SK-N-SH treated with all-trans-retinoic acid at 6 μM for 48 hours (cell line): Measurements from ENCODE around the gene CDH22.

Source experiments
- ATAC-seq: fragments of 200-7000 bp; cut with Tn5 transposase; 3 replicates; pipeline ENCODE4 v1.9.1; 2020; ENCODE audit warnings: mild to moderate bottlenecking, moderate library complexity
- ARNTL ChIP-seq: fragments of 450-650 bp; formaldehyde crosslinking; IDR thresholded peaks from 2 replicates; pipeline ENCODE4 v1.5.0; 2020; ENCODE audit warnings: low read depth, mild to moderate bottlenecking, moderate library complexity, borderline replicate concordance
- CSDC2 ChIP-seq: fragments of 250-450 bp; sonication (Bioruptor Pico); IDR thresholded peaks from 2 replicates; pipeline ENCODE4 v1.5.0; 2020; ENCODE audit warnings: mild to moderate bottlenecking, moderate library complexity
- ESRRG ChIP-seq: fragments of 250-450 bp; sonication (Bioruptor Pico); IDR thresholded peaks from 2 replicates; pipeline ENCODE4 v1.6.1; 2021; ENCODE audit warnings: mild to moderate bottlenecking
- GLIS3 ChIP-seq: fragments of 250-450 bp; sonication (Bioruptor Pico); IDR thresholded peaks from 2 replicates; pipeline ENCODE4 v1.5.0; 2020; ENCODE audit warnings: mild to moderate bottlenecking, moderate library complexity
- ISL1 ChIP-seq: fragments of 250-450 bp; sonication (Bioruptor Pico); IDR thresholded peaks from 2 replicates; pipeline ENCODE4 v2.1.2; 2022; ENCODE audit warnings: mild to moderate bottlenecking, moderate library complexity
- OSR1 ChIP-seq: fragments of 250-450 bp; sonication (Bioruptor Pico); IDR thresholded peaks from 2 replicates; pipeline ENCODE4 v1.8.0; 2022; ENCODE audit warnings: moderate library complexity, mild to moderate bottlenecking, inconsistent platforms
- PPARA ChIP-seq: fragments of 250-450 bp; sonication (Bioruptor Pico); IDR thresholded peaks from 2 replicates; pipeline ENCODE4 v1.5.0; 2020; ENCODE audit warnings: mild to moderate bottlenecking, borderline replicate concordance
- RARB ChIP-seq: fragments of 250-450 bp; sonication (Bioruptor Pico); IDR thresholded peaks from 2 replicates; pipeline ENCODE4 v1.8.0; 2021; ENCODE audit warnings: mild to moderate bottlenecking, moderate library complexity
- SNAI2 ChIP-seq: fragments of 250-450 bp; sonication (Bioruptor Pico); IDR thresholded peaks from 2 replicates; pipeline ENCODE4 v1.5.0; 2020; ENCODE audit warnings: mild to moderate bottlenecking, moderate library complexity
- TCF4 ChIP-seq: fragments of 250-450 bp; sonication (Bioruptor Pico); IDR thresholded peaks from 2 replicates; pipeline ENCODE4 v1.8.0; 2021; ENCODE audit warnings: mild to moderate bottlenecking, moderate library complexity, borderline replicate concordance
- TOX ChIP-seq: fragments of 250-450 bp; sonication (Bioruptor Pico); IDR thresholded peaks from 2 replicates; pipeline ENCODE4 v1.8.0; 2021; ENCODE audit warnings: mild to moderate bottlenecking, moderate library complexity, borderline replicate concordance
- ZC3H10 ChIP-seq: fragments of 250-450 bp; sonication (Bioruptor Pico); IDR thresholded peaks from 2 replicates; pipeline ENCODE4 v1.5.1; 2021; ENCODE audit warnings: mild to moderate bottlenecking, moderate library complexity
- ZFP3 ChIP-seq: fragments of 250-450 bp; sonication (Bioruptor Pico); IDR thresholded peaks from 2 replicates; pipeline ENCODE4 v1.5.0; 2020; ENCODE audit warnings: mild to moderate bottlenecking, moderate library complexity
- ZNF565 ChIP-seq: fragments of 450-650 bp; formaldehyde crosslinking; conservative IDR thresholded peaks from 2 replicates; pipeline ENCODE4 v1.5.0; 2020; ENCODE audit warnings: low read depth, mild to moderate bottlenecking, moderate library complexity
- ZNF70 ChIP-seq: fragments of 450-650 bp; formaldehyde crosslinking; IDR thresholded peaks from 2 replicates; pipeline ENCODE4 v1.5.0; 2020; ENCODE audit warnings: mild to moderate bottlenecking, moderate library complexity
- ZNF8 ChIP-seq: fragments of 450-650 bp; formaldehyde crosslinking; IDR thresholded peaks from 2 replicates; pipeline ENCODE4 v1.5.0; 2020; ENCODE audit warnings: mild to moderate bottlenecking, moderate library complexity
- TF ChIP-seq, protein P1 (sequence below): fragments of 250-450 bp; sonication (Bioruptor Pico); IDR thresholded peaks from 2 replicates; pipeline ENCODE4 v1.5.1; 2021; ENCODE audit warnings: mild to moderate bottlenecking, moderate library complexity
- TF ChIP-seq, protein P2 (sequence below): fragments of 250-450 bp; sonication (Bioruptor Pico); IDR thresholded peaks from 2 replicates; pipeline ENCODE4 v1.8.0; 2021; ENCODE audit warnings: low read depth, mild to moderate bottlenecking, moderate library complexity, borderline replicate concordance
- TF ChIP-seq, protein P3 (sequence below): fragments of 250-450 bp; sonication (Bioruptor Pico); IDR thresholded peaks from 2 replicates; pipeline ENCODE4 v1.5.1; 2020; ENCODE audit warnings: low read depth, mild to moderate bottlenecking, moderate library complexity
- TF ChIP-seq, protein P4 (sequence below): fragments of 250-450 bp; sonication (Bioruptor Pico); IDR thresholded peaks from 2 replicates; pipeline ENCODE4 v1.8.0; 2020; ENCODE audit warnings: mild to moderate bottlenecking, moderate library complexity, borderline replicate concordance

Gene CDH22

DNA sequence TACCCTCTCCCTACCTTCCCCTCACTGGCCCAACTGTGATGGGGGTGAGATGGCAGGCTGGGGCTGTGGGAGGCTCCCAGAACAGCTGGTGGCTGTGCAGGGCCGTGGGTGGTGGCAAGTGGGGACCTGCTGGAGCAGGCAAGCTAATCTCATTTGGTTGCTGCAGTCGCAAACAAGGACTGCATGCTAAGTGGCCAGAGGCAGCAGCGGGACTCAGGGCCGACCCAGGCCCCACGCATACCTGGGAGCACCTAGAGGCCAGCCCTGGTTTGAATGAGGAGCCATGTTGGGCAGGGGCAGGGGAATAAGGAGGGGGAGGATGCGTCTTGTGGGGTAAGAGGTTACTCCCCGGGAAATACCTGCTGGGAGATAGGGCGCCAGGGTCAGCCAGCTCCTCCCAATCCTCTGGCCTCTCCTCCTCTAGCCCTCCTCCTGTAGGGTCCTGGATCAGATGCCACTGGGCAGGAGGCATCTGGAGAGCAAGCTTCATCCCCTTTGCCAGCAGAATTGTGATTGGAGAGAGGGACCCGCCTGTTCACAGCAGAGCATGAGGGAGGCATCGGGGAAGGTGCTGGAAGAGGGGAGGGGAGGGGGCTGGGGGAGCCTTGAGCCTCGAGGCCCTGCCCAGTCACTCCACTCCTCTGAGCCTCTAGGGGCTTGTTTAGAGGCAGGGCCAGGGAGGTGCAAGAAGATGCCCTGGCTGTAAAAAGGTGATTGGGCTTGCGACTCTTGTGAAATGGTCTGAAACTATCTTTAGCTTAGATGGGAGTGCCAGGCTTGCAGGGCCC, 24.3 kb upstream of the CDH22 start (continued):
- TF ChIP-seq, protein P1, sequence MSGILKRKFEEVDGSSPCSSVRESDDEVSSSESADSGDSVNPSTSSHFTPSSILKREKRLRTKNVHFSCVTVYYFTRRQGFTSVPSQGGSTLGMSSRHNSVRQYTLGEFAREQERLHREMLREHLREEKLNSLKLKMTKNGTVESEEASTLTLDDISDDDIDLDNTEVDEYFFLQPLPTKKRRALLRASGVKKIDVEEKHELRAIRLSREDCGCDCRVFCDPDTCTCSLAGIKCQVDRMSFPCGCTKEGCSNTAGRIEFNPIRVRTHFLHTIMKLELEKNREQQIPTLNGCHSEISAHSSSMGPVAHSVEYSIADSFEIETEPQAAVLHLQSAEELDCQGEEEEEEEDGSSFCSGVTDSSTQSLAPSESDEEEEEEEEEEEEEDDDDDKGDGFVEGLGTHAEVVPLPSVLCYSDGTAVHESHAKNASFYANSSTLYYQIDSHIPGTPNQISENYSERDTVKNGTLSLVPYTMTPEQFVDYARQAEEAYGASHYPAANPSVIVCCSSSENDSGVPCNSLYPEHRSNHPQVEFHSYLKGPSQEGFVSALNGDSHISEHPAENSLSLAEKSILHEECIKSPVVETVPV (CRISPR knock-in tag) = no peak
- no peak for TF ChIP-seq ZFP3 (CRISPR knock-in tag)
- no peak for TF ChIP-seq TOX (CRISPR knock-in tag)
- no peak for TF ChIP-seq CSDC2 (CRISPR knock-in tag)
- TF ChIP-seq ZNF565 (CRISPR knock-in tag) = no peak
- TF ChIP-seq OSR1 (CRISPR knock-in tag) = no peak
- no peak for TF ChIP-seq ZNF8 (CRISPR knock-in tag)
- no peak for TF ChIP-seq GLIS3 (CRISPR knock-in tag)

DNA sequence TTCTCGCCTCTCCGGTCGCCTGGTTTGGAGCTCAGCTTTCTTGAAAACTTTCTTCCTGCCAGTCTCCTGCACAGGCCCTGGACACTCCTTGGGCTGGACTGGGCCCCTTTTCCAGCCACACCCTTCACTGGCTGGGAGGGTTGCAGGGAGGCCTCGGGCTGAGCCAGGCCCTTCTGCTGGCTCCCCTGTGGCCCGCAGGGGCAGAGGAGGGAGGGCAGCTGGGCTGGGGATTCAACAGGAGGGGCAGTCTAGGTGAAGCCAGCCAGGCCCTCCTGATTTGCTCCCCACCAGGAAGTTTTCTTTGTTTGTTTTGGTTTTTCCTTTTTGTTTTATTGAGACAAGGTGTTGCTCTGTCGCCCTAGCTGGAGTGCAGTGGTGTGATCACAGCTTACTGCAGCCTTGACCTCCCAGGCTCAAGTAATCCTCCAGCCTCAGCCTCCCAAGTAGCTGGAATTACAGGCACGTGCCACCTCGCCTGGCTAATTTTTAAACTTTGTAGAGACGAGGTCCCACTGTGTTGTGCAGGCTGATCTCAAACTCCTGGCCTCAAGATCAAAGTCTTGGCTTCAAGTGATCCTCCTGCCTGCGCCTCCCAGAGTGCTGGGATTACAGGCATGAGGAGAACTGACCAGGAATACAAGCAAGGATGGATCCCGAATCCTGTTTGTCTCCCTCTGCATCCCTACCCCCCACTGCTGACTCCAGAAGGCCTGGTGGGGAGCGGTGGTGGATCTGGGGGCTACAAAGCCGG, 23.5 kb upstream of the CDH22 start:
- TF ChIP-seq ISL1 (CRISPR knock-in tag) = no peak
- no peak for TF ChIP-seq ARNTL (CRISPR knock-in tag)
- no peak for TF ChIP-seq GLIS3 (CRISPR knock-in tag)
- TF ChIP-seq TOX (CRISPR knock-in tag) = no peak
- no peak for TF ChIP-seq ZNF8 (CRISPR knock-in tag)
- no peak for TF ChIP-seq CSDC2 (CRISPR knock-in tag)
- TF ChIP-seq, protein P1 (CRISPR knock-in tag) = no peak
- TF ChIP-seq TCF4 (CRISPR knock-in tag) = no peak
- no peak for TF ChIP-seq ZC3H10 (CRISPR knock-in tag)
- TF ChIP-seq OSR1 (CRISPR knock-in tag) = no peak
- no peak for TF ChIP-seq ESRRG (CRISPR knock-in tag)
- TF ChIP-seq SNAI2 = no peak
- no peak for TF ChIP-seq ZNF565 (CRISPR knock-in tag)
- no peak for TF ChIP-seq RARB (CRISPR knock-in tag)
- no peak; the same call in 2 of the 3 replicates for ATAC-seq

DNA sequence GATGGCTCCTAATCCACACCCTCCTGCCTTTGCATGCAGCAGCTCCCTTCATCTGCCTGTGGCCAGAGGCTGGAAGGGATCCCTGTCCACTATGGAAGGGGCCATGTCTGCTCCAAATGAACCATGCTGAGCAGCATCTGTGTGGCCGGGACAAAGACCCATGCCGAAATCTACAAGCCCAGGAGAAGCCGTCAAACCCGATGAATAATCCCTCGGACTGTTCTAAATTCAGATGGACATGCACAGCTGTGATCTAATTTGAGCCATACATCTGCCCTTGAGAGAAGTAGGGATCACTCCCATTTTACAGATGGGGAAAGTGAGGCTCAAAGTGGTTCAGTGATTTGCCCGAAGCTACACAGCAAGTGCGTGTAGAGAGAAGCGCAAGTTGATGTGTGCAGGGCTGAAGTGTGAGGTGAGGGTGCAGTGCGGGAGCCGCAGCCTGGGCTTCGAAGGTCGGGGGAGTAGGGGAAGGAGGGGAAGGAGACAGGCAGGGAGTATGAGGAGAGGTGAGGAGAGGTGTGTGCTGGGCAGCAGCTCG, 22.6 kb upstream of the CDH22 start:
- TF ChIP-seq ZNF8 (CRISPR knock-in tag) = no peak
- no peak for TF ChIP-seq GLIS3 (CRISPR knock-in tag)
- TF ChIP-seq, protein P2, sequence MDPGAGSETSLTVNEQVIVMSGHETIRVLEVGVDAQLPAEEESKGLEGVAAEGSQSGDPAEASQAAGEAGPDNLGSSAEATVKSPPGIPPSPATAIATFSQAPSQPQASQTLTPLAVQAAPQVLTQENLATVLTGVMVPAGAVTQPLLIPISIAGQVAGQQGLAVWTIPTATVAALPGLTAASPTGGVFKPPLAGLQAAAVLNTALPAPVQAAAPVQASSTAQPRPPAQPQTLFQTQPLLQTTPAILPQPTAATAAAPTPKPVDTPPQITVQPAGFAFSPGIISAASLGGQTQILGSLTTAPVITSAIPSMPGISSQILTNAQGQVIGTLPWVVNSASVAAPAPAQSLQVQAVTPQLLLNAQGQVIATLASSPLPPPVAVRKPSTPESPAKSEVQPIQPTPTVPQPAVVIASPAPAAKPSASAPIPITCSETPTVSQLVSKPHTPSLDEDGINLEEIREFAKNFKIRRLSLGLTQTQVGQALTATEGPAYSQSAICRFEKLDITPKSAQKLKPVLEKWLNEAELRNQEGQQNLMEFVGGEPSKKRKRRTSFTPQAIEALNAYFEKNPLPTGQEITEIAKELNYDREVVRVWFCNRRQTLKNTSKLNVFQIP = no peak
- no peak for TF ChIP-seq ESRRG (CRISPR knock-in tag)
- TF ChIP-seq, protein P3, sequence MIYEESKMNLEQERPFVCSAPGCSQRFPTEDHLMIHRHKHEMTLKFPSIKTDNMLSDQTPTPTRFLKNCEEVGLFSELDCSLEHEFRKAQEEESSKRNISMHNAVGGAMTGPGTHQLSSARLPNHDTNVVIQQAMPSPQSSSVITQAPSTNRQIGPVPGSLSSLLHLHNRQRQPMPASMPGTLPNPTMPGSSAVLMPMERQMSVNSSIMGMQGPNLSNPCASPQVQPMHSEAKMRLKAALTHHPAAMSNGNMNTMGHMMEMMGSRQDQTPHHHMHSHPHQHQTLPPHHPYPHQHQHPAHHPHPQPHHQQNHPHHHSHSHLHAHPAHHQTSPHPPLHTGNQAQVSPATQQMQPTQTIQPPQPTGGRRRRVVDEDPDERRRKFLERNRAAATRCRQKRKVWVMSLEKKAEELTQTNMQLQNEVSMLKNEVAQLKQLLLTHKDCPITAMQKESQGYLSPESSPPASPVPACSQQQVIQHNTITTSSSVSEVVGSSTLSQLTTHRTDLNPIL (CRISPR knock-in tag) = no peak
- ATAC-seq = no peak

- TF ChIP-seq RARB (CRISPR knock-in tag) (no peak), ZFP3 (CRISPR knock-in tag) (no peak), ZNF70 (no peak), ZC3H10 (CRISPR knock-in tag) (no peak), PPARA (CRISPR knock-in tag) (no peak), TCF4 (CRISPR knock-in tag) (no peak), CSDC2 (CRISPR knock-in tag) (no peak), GLIS3 (CRISPR knock-in tag) (no peak)
- TF ChIP-seq, protein P4, sequence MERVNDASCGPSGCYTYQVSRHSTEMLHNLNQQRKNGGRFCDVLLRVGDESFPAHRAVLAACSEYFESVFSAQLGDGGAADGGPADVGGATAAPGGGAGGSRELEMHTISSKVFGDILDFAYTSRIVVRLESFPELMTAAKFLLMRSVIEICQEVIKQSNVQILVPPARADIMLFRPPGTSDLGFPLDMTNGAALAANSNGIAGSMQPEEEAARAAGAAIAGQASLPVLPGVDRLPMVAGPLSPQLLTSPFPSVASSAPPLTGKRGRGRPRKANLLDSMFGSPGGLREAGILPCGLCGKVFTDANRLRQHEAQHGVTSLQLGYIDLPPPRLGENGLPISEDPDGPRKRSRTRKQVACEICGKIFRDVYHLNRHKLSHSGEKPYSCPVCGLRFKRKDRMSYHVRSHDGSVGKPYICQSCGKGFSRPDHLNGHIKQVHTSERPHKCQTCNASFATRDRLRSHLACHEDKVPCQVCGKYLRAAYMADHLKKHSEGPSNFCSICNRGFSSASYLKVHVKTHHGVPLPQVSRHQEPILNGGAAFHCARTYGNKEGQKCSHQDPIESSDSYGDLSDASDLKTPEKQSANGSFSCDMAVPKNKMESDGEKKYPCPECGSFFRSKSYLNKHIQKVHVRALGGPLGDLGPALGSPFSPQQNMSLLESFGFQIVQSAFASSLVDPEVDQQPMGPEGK = no peak
- TF ChIP-seq, all 23 proteins: peak for 0
- ATAC-seq = no peak
These were observed 21.9 kb upstream of the CDH22 start for GRCh38 chr20:46330072-46330763.
